B cell (primary cell): ENCODE data around the gene CRABP1. TPM values are rescaled to one million over a fixed set of nuclear protein-coding genes. Genes with fewer than 3 reads are reported as not detected.

ENCODE experiments used
- ATAC-seq: fragments of 200-7000 bp; cut with Tn5 transposase; one replicate; pipeline ENCODE4 v1.10.0; 2021; ENCODE audit warnings: low read depth, mild to moderate bottlenecking, moderate number of reproducible peaks, moderate library complexity
- CTCF ChIA-PET: fragments of 350-600 bp; sonication (Branson Sonifier 250); formaldehyde crosslinking; loops from one replicate; lab custom pipeline; 2021; ENCODE audit warnings: antibody characterized with exemption, inconsistent platforms; lab: Charles Lee
- POLR2A ChIA-PET: fragments of 350-600 bp; sonication (Branson Sonifier 250); formaldehyde crosslinking; loops from one replicate; lab custom pipeline; 2021; ENCODE audit warnings: antibody characterized with exemption; lab: Charles Lee
- DNase-seq: peaks from one replicate; pipeline ENCODE4 v3.0.0; 2013
- H2AFZ ChIP-seq: 2 replicates; pipeline ENCODE4 v1.6.1; 2012; ENCODE audit warnings: mild to moderate bottlenecking, low read depth, low read length; ENCODE audit not compliant: insufficient read depth, poor library complexity, severe bottlenecking
- H3K27ac ChIP-seq, 2 donors: 1 replicate in 1 of 2; 2 replicates in 1 of 2; pipeline ENCODE4 v1.5.1; 2012 to 2013; ENCODE audit warnings: low read length in 2 of 2, mild to moderate bottlenecking in 2 of 2, moderate library complexity in 1 of 2
- H3K27me3 ChIP-seq, 4 experiments: fragments of 200-600 bp in 1 of 4; sonication (generic) in 1 of 4; replicated peaks in 1 of 4; 1 replicate in 2 of 4; 2 replicates in 2 of 4; pipeline versions ENCODE4 v1.6.1 to v1.7.0; 2013 to 2016; ENCODE audit warnings: low read length in 3 of 4, mild to moderate bottlenecking in 2 of 4, mixed read lengths in 1 of 4, moderate library complexity in 1 of 4; ENCODE audit not compliant: insufficient read depth in 4 of 4, control insufficient read depth in 3 of 4; ENCODE audit errors: control extremely low read depth in 1 of 4
- H3K36me3 ChIP-seq, 2 experiments: replicated peaks in 1 of 2; 1 replicate in 1 of 2; 2 replicates in 1 of 2; pipeline versions ENCODE4 v1.6.1 to v1.7.1; 2013; ENCODE audit warnings: low read length in 1 of 2; ENCODE audit not compliant: insufficient read depth in 2 of 2, control insufficient read depth in 1 of 2; ENCODE audit errors: control extremely low read depth in 1 of 2, extremely low read depth in 1 of 2
- H3K4me1 ChIP-seq, 2 donors: fragments of 200-600 bp in 1 of 2; sonication (generic) in 1 of 2; 1 replicate in 1 of 2; 2 replicates in 1 of 2; pipeline versions ENCODE4 v1.5.1 to v1.6.1; 2013 to 2017; ENCODE audit warnings: low read length in 2 of 2; ENCODE audit not compliant: control insufficient read depth in 2 of 2, insufficient read depth in 2 of 2
- H3K4me2 ChIP-seq: replicated peaks from 2 replicates; pipeline ENCODE3; 2012; ENCODE audit warnings: mild to moderate bottlenecking, low read depth, low read length; ENCODE audit not compliant: poor library complexity, severe bottlenecking
- H3K4me3 ChIP-seq, 5 experiments: fragments of 200-600 bp in 1 of 5; sonication (generic) in 1 of 5; 1 replicate in 3 of 5; 2 replicates in 2 of 5; pipeline versions ENCODE4 v1.5.1 to v1.7.0; 2011 to 2016; ENCODE audit warnings: low read length in 4 of 5, mild to moderate bottlenecking in 4 of 5, low read depth in 2 of 5, control low read depth in 1 of 5, moderate library complexity in 1 of 5; ENCODE audit not compliant: insufficient read depth in 1 of 5; ENCODE audit errors: control extremely low read depth in 1 of 5, extremely low read depth in 1 of 5
- H3K79me2 ChIP-seq: fragments of 200-600 bp; sonication (generic); one replicate; pipeline ENCODE4 v1.6.0; 2016; ENCODE audit warnings: low read length; ENCODE audit not compliant: control insufficient read depth, insufficient read depth
- H3K9ac ChIP-seq: fragments of 200-600 bp; sonication (generic); 2 replicates; pipeline ENCODE4 v1.6.1; 2017; ENCODE audit warnings: mild to moderate bottlenecking, low read length, moderate library complexity
- H3K9me3 ChIP-seq, 3 donors: one replicate each; pipeline versions ENCODE4 v1.6.1 to v1.7.1; 2013; ENCODE audit warnings: low read length in 2 of 3; ENCODE audit not compliant: control insufficient read depth in 2 of 3, insufficient read depth in 1 of 3; ENCODE audit errors: control extremely low read depth in 1 of 3
- H4K20me1 ChIP-seq: 2 replicates; pipeline ENCODE4 v1.6.0; 2012; ENCODE audit warnings: mild to moderate bottlenecking, low read length; ENCODE audit not compliant: insufficient read depth, control insufficient read depth, poor library complexity, severe bottlenecking
- H3K27ac Mint-ChIP-seq: one replicate; pipeline ENCODE4 v1.8.0; 2021; ENCODE audit warnings: mixed read lengths
- H3K27me3 Mint-ChIP-seq: one replicate; pipeline ENCODE4 v1.8.0; 2021; ENCODE audit warnings: mixed read lengths
- H3K4me1 Mint-ChIP-seq: one replicate; pipeline ENCODE4 v1.8.0; 2021; ENCODE audit warnings: mixed read lengths
- H3K4me3 Mint-ChIP-seq: one replicate; pipeline ENCODE4 v1.8.0; 2021; ENCODE audit warnings: mixed read lengths
- H3K9me3 Mint-ChIP-seq: one replicate; pipeline ENCODE4 v1.8.0; 2022; ENCODE audit warnings: mixed read lengths; ENCODE audit not compliant: insufficient read depth
- CTCF ChIP-seq: fragments of 200-600 bp; IDR thresholded peaks from one replicate; pipeline ENCODE4 v1.8.0; 2022; ENCODE audit warnings: antibody characterized with exemption, mild to moderate bottlenecking
- EZH2 ChIP-seq: IDR thresholded peaks from 2 replicates; pipeline ENCODE4 v1.6.1; 2012; ENCODE audit warnings: borderline replicate concordance, low read depth, mild to moderate bottlenecking, moderate library complexity, low read length; ENCODE audit not compliant: insufficient read depth, poor library complexity, severe bottlenecking
- WGBS: methylation state at CpG from one replicate; pipeline ENCODE4 v1.1.5; 2013; ENCODE audit warnings: missing lambda C conversion rate; ENCODE audit not compliant: insufficient coverage; 5-methylcytosine and 5-hydroxymethylcytosine counted together
- intact Hi-C: fragments of 100-400 bp; cut with micrococcal nuclease; formaldehyde crosslinking; loops from one replicate; pipeline ENCODE4 v1.10.0; 2022
- polyA minus RNA-seq: library from RNA; depleted of rRNA, polyadenylated mRNA; stranded (reverse); fragments of >200 nt; gene quantifications from 2 replicates; pipeline ENCODE4 v1.2.3, GENCODE V29; 2012
- polyA plus RNA-seq: library from polyadenylated mRNA; depleted of rRNA; stranded (reverse); fragments of >200 nt; gene quantifications from 2 replicates; pipeline ENCODE4 v1.2.3, GENCODE V29; 2012
- total RNA-seq, 2 donors: library from RNA; stranded (reverse); fragments of 120-200 nt in 1 of 2; gene quantifications; 1 replicate in 1 of 2; 2 replicates in 1 of 2; pipeline versions ENCODE4 v1.2.3 to v1.2.4, GENCODE V29; 2013 to 2022

The CRABP1 gene
- total RNA-seq (not detected in 2 replicates), polyA plus RNA-seq (not detected in 2 replicates), polyA minus RNA-seq (not detected in 2 replicates)
- 0.21 TPM for total RNA-seq (2013)

- H4K20me1 ChIP-seq: no peaks in the 10 kb centered on the region
- peaks cover 0 to 32% (median 16%) of the 10 kb centered on the region in 4 experiments for H3K27me3 ChIP-seq
- H3K79me2 ChIP-seq: no peaks in the 10 kb centered on the region
- intact Hi-C loops: no loop called here
- CTCF ChIA-PET: no interaction called here
- 6% methylated on average over 66 of the region's 67 CpGs for WGBS
- no peak within 1 kb of the TSS for H3K4me3 Mint-ChIP-seq
- peaks cover 4 to 7% of the 10 kb centered on the region in 2 donors for H3K4me1 ChIP-seq
- H3K27me3 Mint-ChIP-seq: peaks cover 52% of the 10 kb centered on the region
- no peaks in the 10 kb centered on the region for H3K9me3 Mint-ChIP-seq
- no peak within 1 kb of the TSS for H2AFZ ChIP-seq
- ATAC-seq (no peak), DNase-seq (no peak)
- TF ChIP-seq EZH2: no peak
- TF ChIP-seq CTCF: no peak
- H3K27ac ChIP-seq: no peak within 1 kb of the TSS
- H3K36me3 ChIP-seq: no peaks in the 10 kb centered on the region
- H3K27ac Mint-ChIP-seq: no peak within 1 kb of the TSS
- POLR2A ChIA-PET: no interaction called here
- no peak within 1 kb of the TSS for H3K4me2 ChIP-seq
- H3K4me1 Mint-ChIP-seq: peaks cover 8% of the 10 kb centered on the region
- H3K9ac ChIP-seq: no peak within 1 kb of the TSS
- H3K9me3 ChIP-seq: no peaks in the 10 kb centered on the region
- no peak within 1 kb of the TSS for H3K4me3 ChIP-seq
Measured at GRCh38 chr15:78340231-78341056, at the start of gene CRABP1. Gene CRABP1, plus strand, starts transcription at chr15:78340353. Its CDS starts 76 bp downstream, at chr15:78340429.

GRCh38 chr15:78291052-78291451, 49.1 kb upstream of the CRABP1 start:
- H3K9me3 Mint-ChIP-seq: no peaks in the 10 kb centered on the region
- intact Hi-C loops: loop anchor here (10.0 kb wide), 1 partner anchor 464 kb away; no protein-coding TSS in a partner anchor
- Histone ChIP-seq H3K4me3 (no peak overlapping the region), H2AFZ (no peak overlapping the region), H3K9ac (no peak overlapping the region), H3K9me3 (no peaks in the 10 kb centered on the region), H3K27me3 (no peaks in the 10 kb centered on the region), H4K20me1 (no peaks in the 10 kb centered on the region), H3K27ac (no peak overlapping the region), H3K36me3 (peaks cover 2 to 32% of the 10 kb centered on the region in 2 experiments), H3K4me2 (no peak overlapping the region), H3K4me1 (no peaks in the 10 kb centered on the region), H3K79me2 (peaks cover 15% of the 10 kb centered on the region)
- ChIA-PET POLR2A (no interaction called here), CTCF (no interaction called here)
- no peak overlapping the region for H3K4me3 Mint-ChIP-seq
- WGBS: no CpG with 5 or more reads among the region's 2 CpGs
- no peak overlapping the region for H3K27ac Mint-ChIP-seq
- TF ChIP-seq CTCF: no peak
- no peak for TF ChIP-seq EZH2
- no peaks in the 10 kb centered on the region for H3K4me1 Mint-ChIP-seq
- no peaks in the 10 kb centered on the region for H3K27me3 Mint-ChIP-seq
- no peak for DNase-seq
- ATAC-seq: no peak
